GM21381 (cell line): Measurements from ENCODE around the gene IPO9.

ENCODE experiments used
- ATAC-seq: cut with Tn5 transposase; IDR thresholded peaks from one replicate; pipeline ENCODE4 v1.9.1; 2021; ENCODE audit warnings: mild to moderate bottlenecking, moderate library complexity; ENCODE audit not compliant: unreplicated experiment

Gene IPO9

DNA sequence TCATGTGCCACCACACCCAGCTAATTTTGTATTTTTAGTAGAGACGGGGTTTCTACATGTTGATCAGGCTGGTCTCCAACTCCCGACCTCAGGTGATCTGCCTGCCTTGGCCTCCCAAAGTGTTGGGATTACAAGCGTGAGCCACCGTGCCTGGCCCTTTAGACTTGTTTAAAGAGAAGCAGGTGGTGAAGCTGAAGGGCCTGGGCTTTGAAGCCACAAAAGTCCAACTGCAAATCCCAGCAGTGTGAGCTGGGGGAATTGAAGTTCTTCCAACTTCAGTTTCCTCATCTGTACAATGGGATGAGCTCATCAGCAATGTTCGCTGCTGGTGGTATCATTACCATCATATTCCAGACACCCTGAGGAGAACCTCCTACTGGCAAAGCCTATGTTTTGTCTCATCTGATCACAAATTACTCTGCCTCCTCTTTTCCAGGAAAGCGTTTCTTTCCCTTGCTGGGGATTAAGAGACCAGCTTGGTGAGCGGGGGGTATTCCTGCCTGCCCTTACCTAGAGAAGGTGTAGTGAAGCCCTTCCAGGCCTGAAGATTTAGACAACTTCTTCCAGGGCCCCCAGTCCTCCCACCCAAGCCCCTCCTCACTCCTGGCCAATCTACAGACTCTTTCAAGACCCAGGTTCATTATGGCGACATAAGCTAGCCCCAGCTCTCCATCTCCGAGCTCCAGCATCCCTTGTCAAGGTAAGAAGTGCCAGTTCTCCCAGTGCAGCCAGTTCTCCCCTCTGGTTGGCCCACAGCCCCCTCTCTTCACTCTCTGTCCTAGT, 57.3 kb downstream of the IPO9 start:
- ATAC-seq = no peak

DNA sequence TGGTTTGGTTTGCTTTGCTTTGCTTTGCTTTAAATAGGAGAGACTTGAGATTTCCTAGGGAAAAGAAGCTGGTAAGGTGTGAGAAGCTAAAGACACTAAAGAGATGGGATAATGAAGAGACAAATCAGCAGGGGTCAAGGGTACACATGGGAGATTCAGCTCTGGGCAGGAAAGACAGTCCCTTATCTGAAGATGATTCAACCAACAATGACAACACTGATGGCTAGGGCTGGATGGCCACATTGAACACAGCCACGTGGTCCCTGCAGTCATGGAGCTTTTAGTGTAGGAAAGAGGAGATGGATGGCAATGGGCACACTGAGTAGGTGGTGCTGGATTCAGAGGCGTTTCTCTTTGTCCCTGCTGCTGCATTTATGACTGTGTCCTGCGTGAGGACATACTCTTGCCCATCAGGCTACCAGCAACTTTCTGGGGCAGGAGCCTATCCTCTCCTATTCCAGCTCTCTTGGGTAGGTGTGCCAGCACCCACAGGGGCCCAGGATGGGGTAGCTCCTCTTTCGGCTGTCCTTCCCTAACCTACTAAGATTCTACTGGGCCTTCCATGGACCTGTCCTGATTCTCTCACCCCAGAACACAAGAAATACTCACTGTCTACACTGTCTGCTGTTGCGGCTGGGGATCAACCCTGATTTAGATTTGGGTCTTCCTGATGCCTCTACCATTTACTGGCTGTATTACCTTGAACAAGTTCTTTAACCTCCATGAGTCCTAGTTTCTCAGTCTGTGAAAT, 58.3 kb downstream of the IPO9 start:
- ATAC-seq = no peak

- ATAC-seq = no peak
Measured at GRCh38 chr1:201888282-201889089, 59.5 kb downstream of the IPO9 start, which contains the start of gene SHISA4. Gene SHISA4 (plus strand): TSS chr1:201888898. CDS start chr1:201888995, 97 bp downstream.

DNA sequence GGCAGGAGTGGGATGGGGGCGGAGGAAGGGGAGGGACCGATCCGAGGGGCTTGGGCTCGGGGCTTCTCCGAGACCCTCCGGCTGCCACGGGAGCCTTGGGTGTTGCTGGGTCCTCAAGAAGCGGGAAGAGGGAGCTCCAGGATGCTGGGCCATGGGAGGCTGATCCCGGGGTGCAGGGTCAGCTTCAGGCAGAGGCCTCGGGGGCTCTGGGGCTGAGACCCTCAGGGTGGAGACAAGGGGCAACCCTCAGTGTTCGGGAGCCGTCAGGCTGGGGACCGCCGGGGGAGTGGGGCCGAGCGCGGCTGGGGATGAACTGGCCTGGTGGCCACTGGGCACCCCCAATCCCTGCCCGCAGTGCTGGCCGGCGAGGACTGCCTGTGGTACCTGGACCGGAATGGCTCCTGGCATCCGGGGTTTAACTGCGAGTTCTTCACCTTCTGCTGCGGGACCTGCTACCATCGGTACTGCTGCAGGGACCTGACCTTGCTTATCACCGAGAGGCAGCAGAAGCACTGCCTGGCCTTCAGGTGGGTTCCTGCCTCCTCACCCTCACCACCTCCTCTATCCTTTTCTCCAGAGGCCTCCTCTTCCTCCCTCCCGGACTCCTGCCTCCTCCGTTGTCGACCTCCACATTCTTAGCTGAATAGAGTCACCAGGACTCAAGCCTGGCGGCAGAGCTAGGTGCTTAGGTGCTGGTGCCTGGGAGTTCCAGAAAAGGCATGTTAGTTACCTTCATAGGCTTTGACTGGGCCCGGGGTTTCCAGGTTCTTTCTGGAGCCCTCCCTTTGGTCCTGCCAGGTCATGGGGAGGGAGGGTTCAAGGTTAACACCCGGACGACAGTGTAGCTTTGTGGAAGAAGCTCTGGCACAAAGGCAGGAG, 60.4 kb downstream of the IPO9 start:
- no peak for ATAC-seq

GRCh38 chr1:201890223-201890622, 61.3 kb downstream of the IPO9 start:
- ATAC-seq = no peak

- no peak for ATAC-seq
Measured at GRCh38 chr1:201890806-201891450, 62.0 kb downstream of the IPO9 start.

DNA sequence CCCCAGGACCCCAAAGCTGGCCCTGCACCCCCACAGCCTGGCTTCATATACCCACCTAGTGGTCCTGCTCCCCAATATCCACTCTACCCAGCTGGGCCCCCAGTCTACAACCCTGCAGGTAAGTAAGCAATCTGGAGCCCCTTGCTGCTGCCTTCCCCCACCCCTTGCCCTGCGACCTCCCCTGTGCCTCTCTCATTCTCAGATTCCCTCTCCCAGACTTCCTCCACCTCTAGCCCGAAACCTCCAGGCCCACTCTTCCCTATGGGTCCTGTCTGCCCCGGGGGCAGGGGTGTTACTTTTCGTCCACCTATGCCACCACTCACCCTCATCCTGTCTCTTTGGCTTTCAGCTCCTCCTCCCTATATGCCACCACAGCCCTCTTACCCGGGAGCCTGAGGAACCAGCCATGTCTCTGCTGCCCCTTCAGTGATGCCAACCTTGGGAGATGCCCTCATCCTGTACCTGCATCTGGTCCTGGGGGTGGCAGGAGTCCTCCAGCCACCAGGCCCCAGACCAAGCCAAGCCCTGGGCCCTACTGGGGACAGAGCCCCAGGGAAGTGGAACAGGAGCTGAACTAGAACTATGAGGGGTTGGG, 62.6 kb downstream of the IPO9 start:
- no peak for ATAC-seq

GRCh38 chr1:201892211-201892610, 63.3 kb downstream of the IPO9 start:
- ATAC-seq = no peak

DNA sequence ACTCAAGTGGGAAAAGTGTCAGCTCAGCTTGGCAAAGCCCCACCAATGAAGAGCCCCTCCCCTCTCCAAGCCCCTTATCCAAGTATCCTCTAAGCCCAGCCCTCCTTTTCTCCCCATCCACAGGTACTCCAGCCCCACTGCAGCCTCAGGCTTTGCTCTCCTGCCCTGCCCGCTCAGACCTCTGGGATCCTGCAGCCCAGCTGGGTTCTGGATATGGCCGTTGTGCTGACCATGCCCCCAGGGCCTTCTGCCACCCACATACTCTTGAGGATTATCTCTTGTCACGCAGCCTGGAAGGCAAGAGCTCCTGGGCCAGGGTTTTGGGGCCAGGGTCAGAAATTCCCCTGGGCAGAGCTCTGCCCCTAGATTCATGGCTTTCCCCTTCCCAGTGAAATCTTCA, 64.5 kb downstream of the IPO9 start:
- ATAC-seq = no peak

- ATAC-seq = no peak
Measured at GRCh38 chr1:201894343-201895119, 65.6 kb downstream of the IPO9 start.

- no peak for ATAC-seq
Measured at GRCh38 chr1:201895120-201895665, 66.2 kb downstream of the IPO9 start.

GRCh38 chr1:201895913-201896807, 67.2 kb downstream of the IPO9 start:
- peak; percentile 83 for ATAC-seq

GRCh38 chr1:201896951-201897391, 68.0 kb downstream of the IPO9 start:
- ATAC-seq = no peak

GRCh38 chr1:201898240-201898894, 69.4 kb downstream of the IPO9 start:
- ATAC-seq = no peak

- no peak for ATAC-seq
Measured at GRCh38 chr1:201898992-201899391, 70.0 kb downstream of the IPO9 start.

DNA sequence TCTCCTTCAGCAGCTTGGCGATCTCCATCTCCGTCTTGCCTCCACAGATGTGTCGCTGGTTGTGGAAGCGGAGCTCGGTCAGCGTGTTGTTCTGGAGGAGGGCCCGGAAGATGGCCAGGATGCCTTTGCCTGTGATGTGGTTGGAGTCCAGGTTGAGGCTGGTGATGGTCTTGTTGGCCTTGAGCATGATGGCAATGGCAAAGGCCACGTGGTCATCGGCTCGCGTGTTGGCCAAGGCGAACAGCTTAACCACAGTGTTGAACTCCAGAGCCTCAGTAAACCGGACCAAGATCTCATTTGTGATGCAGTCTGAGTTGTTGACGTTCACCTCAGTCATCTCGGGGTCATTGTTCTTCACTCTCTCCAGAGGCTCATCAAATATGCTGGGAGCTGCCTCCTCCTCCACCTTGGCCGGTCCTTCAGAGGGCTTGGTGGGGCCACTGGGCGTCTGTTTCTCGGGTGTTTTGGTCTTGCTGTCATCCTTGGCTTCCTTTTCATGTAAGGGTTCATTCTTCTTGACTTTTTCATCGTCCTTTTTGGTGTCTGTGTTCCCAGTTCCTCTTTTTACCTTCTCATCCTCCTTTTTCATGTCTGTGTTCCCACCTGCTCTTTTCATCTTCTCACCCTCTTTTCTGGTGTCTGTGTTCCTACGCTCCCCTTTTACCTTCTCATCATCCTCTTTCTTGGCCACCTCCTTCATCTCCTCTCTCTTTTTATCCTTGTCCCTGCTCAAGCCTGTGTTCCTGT, 70.9 kb downstream of the IPO9 start:
- ATAC-seq = no peak
